BLaER1 treated with 17β-estradiol and CSF1 and Interleukin-3, amounts not matched to agents 10 nM and 100 nM (cell line): ENCODE results near the gene ZNF189.

ENCODE experiments used
- H3K27ac ChIP-seq, 11 experiments: shearing (Covaris generic); formaldehyde crosslinking; 2 replicates each; pipeline ENCODE4 v1.8.1; 2022
- H3K27me3 ChIP-seq, 11 experiments: shearing (Covaris generic); formaldehyde crosslinking; 2 replicates each; pipeline ENCODE4 v1.8.1; 2022
- H3K36me3 ChIP-seq, 11 experiments: shearing (Covaris generic); formaldehyde crosslinking; 2 replicates each; pipeline ENCODE4 v1.8.1; 2022
- H3K4me1 ChIP-seq, 10 experiments: shearing (Covaris generic); formaldehyde crosslinking; 2 replicates each; pipeline ENCODE4 v1.8.1; 2022
- H3K4me2 ChIP-seq, 11 experiments: shearing (Covaris generic); formaldehyde crosslinking; 2 replicates each; pipeline ENCODE4 v1.8.1; 2022
- H3K4me3 ChIP-seq, 10 experiments: shearing (Covaris generic); formaldehyde crosslinking; 2 replicates each; pipeline ENCODE4 v1.8.1; 2022
- H3K9ac ChIP-seq, 11 experiments: shearing (Covaris generic); formaldehyde crosslinking; 2 replicates each; pipeline ENCODE4 v1.8.1; 2022
- H3K9me3 ChIP-seq, 11 experiments: shearing (Covaris generic); formaldehyde crosslinking; replicated peaks in 1 of 11; 2 replicates each; pipeline ENCODE4 v1.8.1; 2022
- H4K20me1 ChIP-seq, 11 experiments: shearing (Covaris generic); formaldehyde crosslinking; 2 replicates each; pipeline ENCODE4 v1.8.1; 2022
- Cebpa-rat ChIP-seq, 11 experiments: shearing (Covaris generic); IDR thresholded peaks; 2 replicates each; pipeline ENCODE4 v1.8.1; 2022

ZNF189 gene

GRCh38 chr9:101362450-101362849, 36.2 kb upstream of the ZNF189 start:
- Histone ChIP-seq H3K27me3 (no peaks in the 10 kb centered on the region), H3K9me3 (no peaks in the 10 kb centered on the region), H3K4me1 (peaks cover 0 to under 1% (median 0%) of the 10 kb centered on the region in 10 experiments; a peak in 3 of 20 replicates), H3K36me3 (no peaks in the 10 kb centered on the region), H3K4me2 (no peak overlapping the region), H3K4me3 (no peak overlapping the region), H4K20me1 (no peaks in the 10 kb centered on the region), H3K27ac (no peak overlapping the region), H3K9ac (no peak overlapping the region)
- TF ChIP-seq Cebpa-rat (IDR thresholded peaks at IDR 0.05): no peak

DNA sequence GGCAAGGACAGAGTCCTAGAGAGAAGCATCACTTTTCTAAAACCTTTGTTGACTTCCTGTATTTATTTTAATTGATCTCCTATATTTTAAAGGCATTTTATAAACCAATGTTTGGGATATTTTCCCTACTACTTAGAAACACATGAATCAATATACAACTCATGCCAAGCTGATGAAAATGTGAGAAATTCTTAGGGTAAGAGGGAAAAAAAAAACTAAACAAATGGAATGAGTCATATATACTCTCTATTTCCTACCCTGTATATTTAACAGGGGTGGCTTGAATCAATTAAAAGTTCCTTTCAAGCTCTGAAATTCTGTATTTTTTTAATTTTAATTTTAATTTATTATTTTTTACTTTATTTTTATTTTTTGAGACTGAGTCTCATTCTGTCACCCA, 33.5 kb upstream of the ZNF189 start:
- H4K20me1 ChIP-seq: no peaks in the 10 kb centered on the region
- H3K36me3 ChIP-seq: no peaks in the 10 kb centered on the region
- H3K27me3 ChIP-seq: no peaks in the 10 kb centered on the region
- H3K27ac ChIP-seq: no peak overlapping the region
- no peak overlapping the region for H3K9ac ChIP-seq
- no peak overlapping the region for H3K4me3 ChIP-seq
- TF ChIP-seq Cebpa-rat (IDR thresholded peaks at IDR 0.05): no peak
- peaks cover 0 to 7% (median 0%) of the 10 kb centered on the region in 10 experiments; a peak in 6 of 20 replicates for H3K4me1 ChIP-seq
- H3K9me3 ChIP-seq: no peaks in the 10 kb centered on the region
- H3K4me2 ChIP-seq: no peak overlapping the region

DNA sequence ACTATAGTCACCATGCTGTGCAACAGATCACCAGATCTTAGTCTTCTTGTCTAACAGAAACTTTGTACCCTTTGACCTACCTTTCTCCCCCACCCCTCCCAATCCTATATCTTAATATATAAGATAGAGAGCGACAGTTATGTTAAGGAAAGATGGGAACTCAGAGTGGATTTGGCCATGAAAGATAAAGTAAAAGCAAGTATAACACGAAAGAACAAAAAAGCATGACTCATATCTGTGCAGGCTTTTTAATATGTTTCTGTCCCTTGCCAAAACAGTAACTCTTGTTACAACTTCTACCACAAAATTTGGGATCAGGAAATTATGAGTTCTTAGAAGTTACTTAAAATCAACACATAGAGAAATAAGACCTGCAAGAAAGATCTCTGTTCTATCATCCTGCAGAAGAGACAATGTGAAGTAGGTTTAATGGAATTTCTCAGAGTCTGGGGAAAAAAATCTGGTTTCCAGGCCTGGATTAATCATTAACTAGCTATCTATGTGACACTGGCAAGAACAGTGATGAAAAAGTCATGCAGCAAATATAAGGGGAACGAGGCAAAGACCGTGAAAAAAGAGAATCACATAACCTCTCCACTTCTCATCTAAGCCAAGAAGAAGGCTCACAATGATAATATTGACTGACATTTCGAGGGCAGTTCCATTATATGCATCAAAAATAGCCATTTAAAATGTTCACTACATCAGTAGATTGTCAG, 32.5 kb upstream of the ZNF189 start:
- H3K9ac ChIP-seq: no peak overlapping the region
- H3K9me3 ChIP-seq: no peaks in the 10 kb centered on the region
- H4K20me1 ChIP-seq: no peaks in the 10 kb centered on the region
- TF ChIP-seq Cebpa-rat (IDR thresholded peaks at IDR 0.05): no peak
- H3K4me3 ChIP-seq: no peak overlapping the region
- H3K36me3 ChIP-seq: no peaks in the 10 kb centered on the region
- H3K27me3 ChIP-seq: no peaks in the 10 kb centered on the region
- H3K4me2 ChIP-seq: no peak overlapping the region
- H3K27ac ChIP-seq: no peak overlapping the region
- peaks cover 0 to 7% (median 0%) of the 10 kb centered on the region in 10 experiments; a peak in 6 of 20 replicates for H3K4me1 ChIP-seq

- Histone ChIP-seq H3K27ac (no peak overlapping the region), H3K36me3 (no peaks in the 10 kb centered on the region), H3K27me3 (no peaks in the 10 kb centered on the region), H3K4me2 (peak overlapping the region in 1 of 11 experiments; percentile 4; a peak in 1 of 22 replicates), H3K9me3 (peaks cover 0 to 5% (median 0%) of the 10 kb centered on the region in 11 experiments; a peak in 1 of 22 replicates), H4K20me1 (no peaks in the 10 kb centered on the region), H3K4me1 (peaks cover 0 to 7% (median 0%) of the 10 kb centered on the region in 10 experiments; a peak in 6 of 20 replicates), H3K9ac (no peak overlapping the region), H3K4me3 (no peak overlapping the region)
- TF ChIP-seq Cebpa-rat (IDR thresholded peaks at IDR 0.05): no peak
Measured at GRCh38 chr9:101367323-101367722, 31.3 kb upstream of the ZNF189 start.

- no peaks in the 10 kb centered on the region for H3K36me3 ChIP-seq
- no peaks in the 10 kb centered on the region for H4K20me1 ChIP-seq
- TF ChIP-seq Cebpa-rat (IDR thresholded peaks at IDR 0.05): no peak
- H3K9ac ChIP-seq: no peak overlapping the region
- H3K27me3 ChIP-seq: no peaks in the 10 kb centered on the region
- H3K4me3 ChIP-seq: no peak overlapping the region
- peaks cover 0 to 7% (median 0%) of the 10 kb centered on the region in 10 experiments; a peak in 6 of 20 replicates for H3K4me1 ChIP-seq
- H3K27ac ChIP-seq: no peak overlapping the region
- H3K9me3 ChIP-seq: peaks cover 0 to 5% (median 0%) of the 10 kb centered on the region in 11 experiments; a peak in 1 of 22 replicates
- H3K4me2 ChIP-seq: no peak overlapping the region
Measured at GRCh38 chr9:101369286-101369685, 29.4 kb upstream of the ZNF189 start.

GRCh38 chr9:101369884-101370531, 28.6 kb upstream of the ZNF189 start:
- Histone ChIP-seq H3K9me3 (peaks cover 0 to 5% (median 0%) of the 10 kb centered on the region in 11 experiments; a peak in 1 of 22 replicates), H3K4me2 (no peak overlapping the region), H3K4me3 (no peak overlapping the region), H4K20me1 (no peaks in the 10 kb centered on the region), H3K36me3 (no peaks in the 10 kb centered on the region), H3K4me1 (peaks cover 0 to 7% (median 0%) of the 10 kb centered on the region in 10 experiments; a peak in 6 of 20 replicates), H3K27ac (no peak overlapping the region), H3K27me3 (no peaks in the 10 kb centered on the region), H3K9ac (no peak overlapping the region)
- no peak for TF ChIP-seq Cebpa-rat (IDR thresholded peaks at IDR 0.05)

DNA sequence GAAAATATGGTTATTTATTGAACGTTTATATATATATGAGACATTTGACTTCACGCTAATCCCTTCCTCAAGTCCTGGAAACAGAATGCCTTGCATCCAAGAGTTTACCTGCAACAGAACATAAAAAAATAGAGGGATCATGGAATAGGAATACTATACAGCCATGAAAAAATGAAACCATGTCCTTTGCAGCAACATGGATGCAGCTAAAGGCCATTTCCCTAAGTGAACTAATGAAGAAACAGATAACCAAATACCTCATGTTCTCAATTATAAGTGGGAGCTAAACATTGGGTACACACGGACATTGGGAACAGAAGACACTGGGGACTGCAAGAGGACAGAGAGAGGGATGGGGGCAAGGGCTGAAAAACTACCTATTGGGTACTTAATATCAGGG, 26.8 kb upstream of the ZNF189 start:
- no peak for TF ChIP-seq Cebpa-rat (IDR thresholded peaks at IDR 0.05)
- peaks cover 0 to 5% (median 0%) of the 10 kb centered on the region in 11 experiments; a peak in 1 of 22 replicates for H3K9me3 ChIP-seq
- H3K36me3 ChIP-seq: no peaks in the 10 kb centered on the region
- H3K4me2 ChIP-seq: no peak overlapping the region
- H3K27ac ChIP-seq: no peak overlapping the region
- no peak overlapping the region for H3K9ac ChIP-seq
- peaks cover 0 to 7% (median 0%) of the 10 kb centered on the region in 10 experiments; a peak in 6 of 20 replicates for H3K4me1 ChIP-seq
- H4K20me1 ChIP-seq: no peaks in the 10 kb centered on the region
- H3K4me3 ChIP-seq: no peak overlapping the region
- H3K27me3 ChIP-seq: no peaks in the 10 kb centered on the region

DNA sequence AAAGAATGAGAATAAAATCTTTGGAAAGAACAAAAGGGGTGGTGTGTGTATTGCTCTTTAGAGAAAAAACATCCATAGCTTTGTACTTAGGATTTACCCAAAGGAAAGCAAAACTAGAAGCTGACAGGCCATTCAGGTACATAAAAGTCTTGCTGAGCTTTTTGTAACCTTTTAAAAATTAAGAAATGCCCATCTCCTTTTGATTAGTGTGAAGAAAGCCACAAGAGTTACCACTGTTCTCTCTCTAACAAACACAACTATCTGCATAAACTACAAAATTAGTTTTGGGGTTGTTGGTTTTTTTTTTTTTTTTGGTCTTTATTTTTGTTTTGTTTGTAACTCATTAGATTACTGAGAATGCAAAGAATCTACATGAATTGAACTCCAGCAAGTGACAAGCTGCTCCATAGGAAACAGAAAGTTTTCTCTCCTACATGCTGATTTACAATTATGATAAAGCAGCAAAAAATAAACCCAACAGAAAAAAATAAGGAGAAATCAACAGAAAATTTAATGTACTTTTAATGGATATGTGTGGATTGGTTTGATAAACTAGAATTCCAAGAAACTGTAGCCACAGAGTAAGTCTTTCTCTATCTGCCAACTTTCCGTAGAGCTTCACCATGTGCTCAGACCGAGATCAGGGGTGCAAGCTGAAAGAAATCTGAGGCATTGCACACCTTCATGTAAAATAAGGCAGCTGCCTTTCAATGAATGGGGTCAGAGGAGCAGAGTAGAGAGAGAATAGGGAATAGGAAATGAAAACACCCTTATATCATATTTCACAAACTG, 26.1 kb upstream of the ZNF189 start:
- H3K9me3 ChIP-seq: peaks cover 0 to 5% (median 0%) of the 10 kb centered on the region in 11 experiments; a peak in 1 of 22 replicates
- H3K4me2 ChIP-seq: no peak overlapping the region
- H3K36me3 ChIP-seq: no peaks in the 10 kb centered on the region
- H3K4me1 ChIP-seq: peaks cover 0 to 6% (median 0%) of the 10 kb centered on the region in 10 experiments; a peak in 7 of 20 replicates
- H3K4me3 ChIP-seq: no peak overlapping the region
- H3K27ac ChIP-seq: no peak overlapping the region
- H3K27me3 ChIP-seq: no peaks in the 10 kb centered on the region
- H4K20me1 ChIP-seq: no peaks in the 10 kb centered on the region
- H3K9ac ChIP-seq: no peak overlapping the region
- TF ChIP-seq Cebpa-rat (IDR thresholded peaks at IDR 0.05): no peak

DNA sequence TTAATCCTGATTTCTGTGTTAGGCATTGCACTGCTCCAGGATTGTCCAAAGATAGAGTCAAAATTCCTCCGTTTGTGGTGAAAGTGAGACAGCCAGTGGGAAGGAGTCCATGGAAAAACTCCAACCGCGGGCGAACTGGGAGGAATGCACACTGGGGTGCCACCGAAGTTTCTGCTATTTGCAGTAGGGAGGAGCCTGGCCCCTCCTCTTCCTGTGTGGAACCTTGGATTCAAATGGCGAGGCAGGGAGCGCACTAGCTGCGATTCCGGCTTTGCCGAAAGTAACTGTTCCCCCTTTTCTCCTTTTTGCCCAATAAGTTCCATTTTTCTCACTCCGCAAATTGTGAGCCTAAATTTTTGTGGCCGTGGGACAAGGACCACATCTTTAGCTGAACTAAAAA, 23.1 kb upstream of the ZNF189 start:
- no peak overlapping the region for H3K4me2 ChIP-seq
- no peak for TF ChIP-seq Cebpa-rat (IDR thresholded peaks at IDR 0.05)
- H3K27ac ChIP-seq: no peak overlapping the region
- H3K36me3 ChIP-seq: no peaks in the 10 kb centered on the region
- no peak overlapping the region for H3K9ac ChIP-seq
- no peaks in the 10 kb centered on the region for H3K27me3 ChIP-seq
- H3K4me1 ChIP-seq: no peaks in the 10 kb centered on the region; a peak in 1 of 20 replicates
- H3K9me3 ChIP-seq: peaks cover 0 to 27% (median 11%) of the 10 kb centered on the region in 11 experiments; a peak in 14 of 22 replicates
- no peak overlapping the region for H3K4me3 ChIP-seq
- H4K20me1 ChIP-seq: no peaks in the 10 kb centered on the region
